Measurements from ENCODE around the gene COL4A6. TPM values are rescaled to one million over a fixed set of nuclear protein-coding genes. Genes with fewer than 3 reads are reported as not detected.

Gene COL4A6
- total and polyA plus RNA-seq, 8 donors, result 1.2 to 17.5 (median 14.2) TPM

- intact Hi-C loops (cut with DNase I), result no loop called here
- DNase-seq, result no peak
Measured at GRCh38 chrX:108332281-108332680, 105.9 kb downstream of the COL4A6 start.

GRCh38 chrX:108331126-108331909 is 106.9 kb downstream of the COL4A6 start:
- no peak overlapping the region for H3K4me3 ChIP-seq
- no peak for DNase-seq
- H3K9me3 ChIP-seq, result no peaks in the 10 kb centered on the region
- H3K4me1 ChIP-seq, result no peaks in the 10 kb centered on the region
- no peak overlapping the region for H3K27ac ChIP-seq
- peaks cover 0 to 13% of the 10 kb centered on the region in 2 donors for H3K27me3 ChIP-seq
- TF ChIP-seq CTCF (IDR thresholded peaks at IDR 0.05), result no peak
- no peaks in the 10 kb centered on the region for H3K36me3 ChIP-seq
- no peak for ATAC-seq
- intact Hi-C loops (cut with DNase I), result no loop called here

More at GRCh38 chrX:108332281-108332680, 105.9 kb downstream of the COL4A6 start:
- no peak overlapping the region for H3K27ac ChIP-seq
- H3K9me3 ChIP-seq, result no peaks in the 10 kb centered on the region
- H3K4me3 ChIP-seq, result no peak overlapping the region
- H3K4me1 ChIP-seq, result no peaks in the 10 kb centered on the region
- no peaks in the 10 kb centered on the region for H3K36me3 ChIP-seq
- TF ChIP-seq CTCF (IDR thresholded peaks at IDR 0.05), result no peak
- no peak for ATAC-seq
- H3K27me3 ChIP-seq, result peaks cover 0 to 13% of the 10 kb centered on the region in 2 donors

- Histone ChIP-seq H3K4me1 (no peaks in the 10 kb centered on the region), H3K9me3 (no peaks in the 10 kb centered on the region), H3K27ac (no peak overlapping the region), H3K4me3 (no peak overlapping the region), H3K36me3 (no peaks in the 10 kb centered on the region), H3K27me3 (no peaks in the 10 kb centered on the region)
- ATAC-seq, result no peak
- no peak for TF ChIP-seq CTCF (IDR thresholded peaks at IDR 0.05)
- DNase-seq, result no peak
- intact Hi-C loops (cut with DNase I), result no loop called here
Measured at GRCh38 chrX:108323751-108324150, 114.5 kb downstream of the COL4A6 start.

GRCh38 chrX:108322234-108322633 is 116.0 kb downstream of the COL4A6 start:
- TF ChIP-seq CTCF (IDR thresholded peaks at IDR 0.05), result no peak
- intact Hi-C loops (cut with DNase I), result no loop called here
- no peaks in the 10 kb centered on the region for H3K27me3 ChIP-seq

GRCh38 chrX:108316456-108316855 is 121.8 kb downstream of the COL4A6 start:
- H3K4me3 ChIP-seq, result no peak overlapping the region
- H3K36me3 ChIP-seq, result no peaks in the 10 kb centered on the region
- no peaks in the 10 kb centered on the region for H3K9me3 ChIP-seq
- TF ChIP-seq CTCF (IDR thresholded peaks at IDR 0.05), result no peak
- no peaks in the 10 kb centered on the region for H3K27me3 ChIP-seq
- intact Hi-C loops (cut with DNase I), result no loop called here
- no peak for ATAC-seq
- no peak overlapping the region for H3K27ac ChIP-seq
- DNase-seq, result no peak
- no peaks in the 10 kb centered on the region for H3K4me1 ChIP-seq

More at GRCh38 chrX:108322234-108322633, 116.0 kb downstream of the COL4A6 start:
- DNase-seq (no peak), ATAC-seq (no peak)
- H3K4me1 ChIP-seq, result no peaks in the 10 kb centered on the region
- no peaks in the 10 kb centered on the region for H3K9me3 ChIP-seq
- no peak overlapping the region for H3K27ac ChIP-seq
- H3K4me3 ChIP-seq, result no peak overlapping the region
- no peaks in the 10 kb centered on the region for H3K36me3 ChIP-seq

Measured in left lung (tissue), 10 donors.